ENCODE data around the gene MYCBPAP. TPM values are rescaled to one million over a fixed set of nuclear protein-coding genes. Genes with fewer than 3 reads are reported as not detected.
A peak's percentile ranks its signal among the peaks of the same experiment; 100 is the strongest.

MYCBPAP gene
- total RNA-seq, 1 experiment from 2014 or later = 2.7 TPM

DNA sequence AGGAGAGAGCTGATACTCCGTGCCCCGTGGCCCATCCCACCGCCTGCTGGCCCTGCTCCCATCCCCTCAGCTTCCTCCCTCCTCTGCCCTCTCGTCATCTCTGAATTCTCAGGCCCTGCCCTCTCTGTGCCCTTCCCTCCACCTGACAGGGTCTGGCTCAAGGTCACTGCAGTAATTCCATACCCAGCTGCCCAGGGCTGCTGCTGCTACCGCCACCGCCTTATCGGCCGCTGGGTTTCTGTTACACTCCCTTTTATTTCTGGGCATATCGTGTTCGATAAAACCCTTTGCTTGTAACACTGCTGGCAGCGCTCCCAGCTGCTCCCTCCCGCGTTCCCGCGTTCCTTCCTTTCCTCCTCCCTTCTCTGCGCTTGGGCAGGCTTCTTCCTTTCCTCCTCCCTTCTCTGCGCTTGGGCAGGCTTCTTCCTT, 25.5 kb downstream of the MYCBPAP start:
- Histone ChIP-seq H3K27me3 (replicated peaks; ENCODE audit: control insufficient read depth, insufficient read depth, low read length) (no peaks in the 10 kb centered on the region), H3K4me1 (peaks cover 43% of the 10 kb centered on the region), H3K9me3 (no peaks in the 10 kb centered on the region), H3K4me3 (ENCODE audit: low read depth, low read length) (peak overlapping the region; percentile 82), H3K36me3 (ENCODE audit: control insufficient read depth, insufficient read depth, low read length) (no peaks in the 10 kb centered on the region)
- H3K36me3 Mint-ChIP-seq (ENCODE audit: insufficient read depth, unreplicated experiment) = peaks cover 41% of the 10 kb centered on the region
- H3K27me3 Mint-ChIP-seq (ENCODE audit: insufficient read depth, unreplicated experiment) = no peaks in the 10 kb centered on the region
- POLR2A ChIA-PET = interaction anchor here (2.2 kb wide), 1 partner anchor 9 kb away, joined by 20 read pairs; no protein-coding TSS in a partner anchor
- H3K4me3 Mint-ChIP-seq (ENCODE audit: unreplicated experiment) = peak overlapping the region; percentile 87
- no TSS peak for BruUV-seq (replicated peaks)
- peak overlapping the region; percentile 16 for H3K27ac Mint-ChIP-seq (ENCODE audit: unreplicated experiment)
- H3K4me1 Mint-ChIP-seq (ENCODE audit: low read depth, unreplicated experiment) = peaks cover 44% of the 10 kb centered on the region
- DNase-seq = no peak
- H3K9me3 Mint-ChIP-seq (ENCODE audit: unreplicated experiment) = no peaks in the 10 kb centered on the region
- intact Hi-C loops (cut with micrococcal nuclease; ENCODE audit: unreplicated experiment) = loop anchor here (2.0 kb wide), 1 partner anchor 51 kb away; no protein-coding TSS in a partner anchor
- CTCF ChIA-PET = interaction anchor here (0.7 to 4.0 kb wide), 5 partner anchors 8 to 54 kb away, joined by 3 to 27 read pairs (median 5); no protein-coding TSS in a partner anchor
- no peak for TF ChIP-seq CTCF (IDR thresholded peaks at IDR 0.05; ENCODE audit: insufficient read depth in 1 of 2, low read depth in 1 of 2, low read length in 1 of 2, severe bottlenecking in 1 of 2, unreplicated experiment in 1 of 2)

DNA sequence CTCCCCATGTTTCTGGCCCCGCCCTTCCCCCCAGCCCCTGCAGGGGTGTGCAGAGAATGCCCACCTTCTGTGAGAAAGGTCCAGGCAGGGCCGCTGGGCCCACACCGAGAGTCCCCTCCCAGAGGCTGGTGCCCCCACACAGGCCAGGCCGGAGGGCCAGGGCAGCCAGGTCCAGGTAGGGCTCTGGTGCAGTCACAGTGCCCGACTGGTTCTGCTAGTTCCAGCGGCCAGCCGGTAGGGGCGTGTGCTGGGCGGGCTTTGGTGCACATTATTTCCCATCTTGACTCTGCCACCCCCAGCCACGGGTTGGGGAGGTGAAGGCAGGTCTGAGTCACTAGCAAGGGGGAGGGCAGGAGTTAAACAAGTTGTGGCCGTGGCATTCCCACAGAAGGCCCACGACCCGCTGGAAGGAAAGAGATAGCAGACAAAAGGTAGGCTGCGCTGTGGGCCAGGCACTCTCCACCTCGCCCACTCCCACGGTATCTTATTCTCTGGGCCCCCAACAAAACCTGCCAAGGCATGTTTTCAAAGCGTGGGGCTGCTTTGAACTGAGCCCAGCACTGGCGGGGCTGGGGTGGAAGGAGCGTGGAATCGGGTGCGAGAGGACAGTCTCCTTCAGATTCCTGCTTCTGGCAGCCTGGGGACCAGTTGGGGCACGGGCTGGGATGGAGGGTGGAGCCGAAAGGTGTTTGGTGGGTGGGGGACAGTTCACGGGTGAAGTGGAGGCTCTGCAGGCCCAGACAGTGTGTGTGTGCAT, 26.2 kb downstream of the MYCBPAP start:
- TF ChIP-seq CTCF (IDR thresholded peaks at IDR 0.05; ENCODE audit: insufficient read depth in 1 of 2, low read depth in 1 of 2, low read length in 1 of 2, severe bottlenecking in 1 of 2, unreplicated experiment in 1 of 2) = peak; percentile 37 to 72
- CTCF ChIA-PET = interaction anchor here (1.8 to 4.0 kb wide), 2 partner anchors 8 to 55 kb away, joined by 7 to 27 read pairs; no protein-coding TSS in a partner anchor
- H3K9me3 ChIP-seq = no peaks in the 10 kb centered on the region
- peak overlapping the region; percentile 87 for H3K4me3 Mint-ChIP-seq (ENCODE audit: unreplicated experiment)
- peaks cover 47% of the 10 kb centered on the region for H3K4me1 ChIP-seq
- DNase-seq = peak; percentile 68 to 72
- H3K27me3 Mint-ChIP-seq (ENCODE audit: insufficient read depth, unreplicated experiment) = no peaks in the 10 kb centered on the region
- no peaks in the 10 kb centered on the region for H3K36me3 ChIP-seq (ENCODE audit: control insufficient read depth, insufficient read depth, low read length)
- no peaks in the 10 kb centered on the region for H3K27me3 ChIP-seq (replicated peaks; ENCODE audit: control insufficient read depth, insufficient read depth, low read length)
- intact Hi-C loops (cut with micrococcal nuclease; ENCODE audit: unreplicated experiment) = no loop called here
- H3K4me3 ChIP-seq (ENCODE audit: low read depth, low read length) = no peak overlapping the region
- H3K9me3 Mint-ChIP-seq (ENCODE audit: unreplicated experiment) = no peaks in the 10 kb centered on the region
- no TSS peak for BruUV-seq (replicated peaks)
- POLR2A ChIA-PET = no interaction called here
- H3K4me1 Mint-ChIP-seq (ENCODE audit: low read depth, unreplicated experiment) = peaks cover 46% of the 10 kb centered on the region
- peak overlapping the region; percentile 16 for H3K27ac Mint-ChIP-seq (ENCODE audit: unreplicated experiment)
- H3K36me3 Mint-ChIP-seq (ENCODE audit: insufficient read depth, unreplicated experiment) = peaks cover 41% of the 10 kb centered on the region

GRCh38 chr17:50534979-50535326, 26.7 kb downstream of the MYCBPAP start:
- Histone ChIP-seq H3K27me3 (replicated peaks; ENCODE audit: control insufficient read depth, insufficient read depth, low read length) (no peaks in the 10 kb centered on the region), H3K4me1 (peaks cover 52% of the 10 kb centered on the region), H3K36me3 (ENCODE audit: control insufficient read depth, insufficient read depth, low read length) (no peaks in the 10 kb centered on the region), H3K4me3 (ENCODE audit: low read depth, low read length) (no peak overlapping the region), H3K9me3 (no peaks in the 10 kb centered on the region)
- no peak for TF ChIP-seq CTCF (IDR thresholded peaks at IDR 0.05; ENCODE audit: insufficient read depth in 1 of 2, low read depth in 1 of 2, low read length in 1 of 2, severe bottlenecking in 1 of 2, unreplicated experiment in 1 of 2)
- Mint-ChIP-seq H3K9me3 (ENCODE audit: unreplicated experiment) (no peaks in the 10 kb centered on the region), H3K27ac (ENCODE audit: unreplicated experiment) (peak overlapping the region; percentile 16), H3K4me3 (ENCODE audit: unreplicated experiment) (no peak overlapping the region), H3K4me1 (ENCODE audit: low read depth, unreplicated experiment) (peaks cover 50% of the 10 kb centered on the region), H3K36me3 (ENCODE audit: insufficient read depth, unreplicated experiment) (peaks cover 46% of the 10 kb centered on the region), H3K27me3 (ENCODE audit: insufficient read depth, unreplicated experiment) (no peaks in the 10 kb centered on the region)
- CTCF ChIA-PET = no interaction called here
- no TSS peak for BruUV-seq (replicated peaks)
- intact Hi-C loops (cut with micrococcal nuclease; ENCODE audit: unreplicated experiment) = no loop called here
- POLR2A ChIA-PET = no interaction called here
- no peak for DNase-seq
